Tibial artery (tissue), 4 donors: ENCODE measurements around the gene POU4F1.

ENCODE experiments used
- DNase-seq, 2 donors: peaks; one replicate each; pipeline ENCODE4 v3.0.0-alpha.2; 2019
- H3K27ac ChIP-seq, 2 donors: fragments of 200-600 bp; sonication (generic) in 1 of 2; 1 replicate in 1 of 2; 2 replicates in 1 of 2; pipeline ENCODE4 v1.5.1; 2018 to 2019; ENCODE audit warnings: mild to moderate bottlenecking in 1 of 2
- H3K27me3 ChIP-seq, 2 donors: fragments of 200-600 bp; sonication (generic) in 1 of 2; one replicate each; pipeline versions ENCODE4 v1.5.1 to v1.6.0; 2016 to 2019
- H3K36me3 ChIP-seq, 3 donors: fragments of 200-600 bp; sonication (generic) in 2 of 3; one replicate each; pipeline ENCODE4 v1.5.1; 2016 to 2019; ENCODE audit warnings: mild to moderate bottlenecking in 2 of 3
- H3K4me1 ChIP-seq, 4 donors: fragments of 200-600 bp; sonication (generic) in 2 of 4; 1 replicate in 3 of 4; 2 replicates in 1 of 4; pipeline ENCODE4 v1.5.1; 2016 to 2019
- H3K4me3 ChIP-seq, 2 donors: fragments of 200-600 bp; sonication (generic) in 1 of 2; 1 replicate in 1 of 2; 2 replicates in 1 of 2; pipeline ENCODE4 v1.5.1; 2018 to 2019; ENCODE audit warnings: mild to moderate bottlenecking in 2 of 2
- H3K9me3 ChIP-seq, 3 donors: fragments of 200-600 bp; sonication (generic) in 1 of 3; one replicate each; pipeline ENCODE4 v1.5.1; 2016 to 2019
- intact Hi-C: fragments of 100-400 bp; cut with DNase I; formaldehyde crosslinking; loops from one replicate; pipeline ENCODE4 v1.15.0; 2023; ENCODE audit warnings: low total_unique reads
- TF ChIP-seq, protein P1 (sequence below), 2 experiments: fragments of 200-600 bp in 1 of 2; fragments of 450-650 bp in 1 of 2; IDR thresholded peaks; one replicate each; pipeline ENCODE4 v1.5.1; 2017 to 2019; ENCODE audit warnings: antibody characterized with exemption in 2 of 2, mild to moderate bottlenecking in 1 of 2, moderate library complexity in 1 of 2

Gene POU4F1

DNA sequence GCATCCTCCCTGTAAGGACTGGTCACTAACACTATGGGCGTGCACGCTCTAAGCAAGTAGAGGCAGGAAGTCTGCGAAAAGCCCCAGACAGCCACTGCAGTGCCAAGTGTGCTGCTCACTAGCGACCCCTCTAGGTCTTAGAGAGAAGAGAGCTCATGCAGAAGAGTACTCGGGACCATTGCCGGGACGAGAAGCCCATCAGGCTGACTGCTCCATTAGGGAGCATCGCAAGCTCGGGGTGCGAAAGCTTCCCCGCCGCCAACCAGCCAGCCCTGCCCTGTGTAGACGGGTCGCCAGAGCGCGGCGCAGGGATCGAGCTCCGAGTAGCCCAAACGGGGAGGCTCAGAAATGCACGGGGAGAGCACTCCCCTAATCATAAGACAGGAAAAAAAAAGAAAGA is 16.6 kb downstream of the POU4F1 start:
- intact Hi-C loops: no loop called here
- H3K36me3 ChIP-seq: no peaks in the 10 kb centered on the region
- TF ChIP-seq, protein P1, sequence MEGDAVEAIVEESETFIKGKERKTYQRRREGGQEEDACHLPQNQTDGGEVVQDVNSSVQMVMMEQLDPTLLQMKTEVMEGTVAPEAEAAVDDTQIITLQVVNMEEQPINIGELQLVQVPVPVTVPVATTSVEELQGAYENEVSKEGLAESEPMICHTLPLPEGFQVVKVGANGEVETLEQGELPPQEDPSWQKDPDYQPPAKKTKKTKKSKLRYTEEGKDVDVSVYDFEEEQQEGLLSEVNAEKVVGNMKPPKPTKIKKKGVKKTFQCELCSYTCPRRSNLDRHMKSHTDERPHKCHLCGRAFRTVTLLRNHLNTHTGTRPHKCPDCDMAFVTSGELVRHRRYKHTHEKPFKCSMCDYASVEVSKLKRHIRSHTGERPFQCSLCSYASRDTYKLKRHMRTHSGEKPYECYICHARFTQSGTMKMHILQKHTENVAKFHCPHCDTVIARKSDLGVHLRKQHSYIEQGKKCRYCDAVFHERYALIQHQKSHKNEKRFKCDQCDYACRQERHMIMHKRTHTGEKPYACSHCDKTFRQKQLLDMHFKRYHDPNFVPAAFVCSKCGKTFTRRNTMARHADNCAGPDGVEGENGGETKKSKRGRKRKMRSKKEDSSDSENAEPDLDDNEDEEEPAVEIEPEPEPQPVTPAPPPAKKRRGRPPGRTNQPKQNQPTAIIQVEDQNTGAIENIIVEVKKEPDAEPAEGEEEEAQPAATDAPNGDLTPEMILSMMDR (IDR thresholded peaks at IDR 0.05): no peak
- H3K27ac ChIP-seq: no peak overlapping the region
- DNase-seq: no peak
- no peak overlapping the region for H3K4me3 ChIP-seq
- H3K4me1 ChIP-seq: no peaks in the 10 kb centered on the region
- H3K9me3 ChIP-seq: no peaks in the 10 kb centered on the region
- H3K27me3 ChIP-seq: peaks cover 0 to 62% of the 10 kb centered on the region in 2 donors

- TF ChIP-seq, protein P1 (IDR thresholded peaks at IDR 0.05): no peak
- intact Hi-C loops: no loop called here
Observed at GRCh38 chr13:78576261-78576660, 27.1 kb downstream of the POU4F1 start.

GRCh38 chr13:78572459-78572858 is 30.9 kb downstream of the POU4F1 start:
- intact Hi-C loops: no loop called here
- Histone ChIP-seq H3K27me3 (no peaks in the 10 kb centered on the region), H3K4me3 (no peak overlapping the region), H3K4me1 (no peaks in the 10 kb centered on the region), H3K27ac (no peak overlapping the region), H3K9me3 (no peaks in the 10 kb centered on the region), H3K36me3 (no peaks in the 10 kb centered on the region)
- DNase-seq: no peak
- TF ChIP-seq, protein P1 (IDR thresholded peaks at IDR 0.05): no peak

More at GRCh38 chr13:78576261-78576660, 27.1 kb downstream of the POU4F1 start:
- no peaks in the 10 kb centered on the region for H3K9me3 ChIP-seq
- no peak overlapping the region for H3K4me3 ChIP-seq
- no peak overlapping the region for H3K27ac ChIP-seq
- no peak for DNase-seq
- H3K4me1 ChIP-seq: no peaks in the 10 kb centered on the region
- H3K27me3 ChIP-seq: no peaks in the 10 kb centered on the region
- H3K36me3 ChIP-seq: no peaks in the 10 kb centered on the region

GRCh38 chr13:78569029-78569428 is 34.3 kb downstream of the POU4F1 start:
- Histone ChIP-seq H3K27me3 (peaks cover 0 to 3% of the 10 kb centered on the region in 2 donors), H3K36me3 (no peaks in the 10 kb centered on the region), H3K27ac (no peak overlapping the region), H3K4me1 (no peaks in the 10 kb centered on the region), H3K9me3 (no peaks in the 10 kb centered on the region), H3K4me3 (no peak overlapping the region)
- intact Hi-C loops: no loop called here
- TF ChIP-seq, protein P1 (IDR thresholded peaks at IDR 0.05): no peak
- no peak for DNase-seq

GRCh38 chr13:78566631-78567030 is 36.7 kb downstream of the POU4F1 start:
- H3K27ac ChIP-seq: no peak overlapping the region
- H3K4me3 ChIP-seq: no peak overlapping the region
- no peaks in the 10 kb centered on the region for H3K4me1 ChIP-seq
- intact Hi-C loops: no loop called here
- TF ChIP-seq, protein P1 (IDR thresholded peaks at IDR 0.05): no peak
- no peaks in the 10 kb centered on the region for H3K9me3 ChIP-seq
- no peaks in the 10 kb centered on the region for H3K36me3 ChIP-seq
- DNase-seq: no peak
- peaks cover 0 to 8% of the 10 kb centered on the region in 2 donors for H3K27me3 ChIP-seq
